K562 (cell line): ENCODE measurements around the gene TSHR.
"Not testable (repeated sequence)": the region's sequence is repeated elsewhere in the genome, so short reads cannot be mapped to it uniquely, and the experiment has no call there.

ENCODE experiments used
- ATF2 ChIP-seq: sonication (generic); formaldehyde crosslinking; IDR thresholded peaks from 2 replicates; pipeline ENCODE4 v1.8.1; 2022; ENCODE audit warnings: missing genetic modification reagents
- BACH1 ChIP-seq: fragments of 200-800 bp; sonication (Bioruptor generic); IDR thresholded peaks from 2 replicates; pipeline ENCODE4 v1.6.1; 2016; ENCODE audit warnings: missing genetic modification characterization, missing compliant biosample characterization
- CAMTA2 ChIP-seq: fragments of 250-450 bp; sonication (Bioruptor Pico); conservative IDR thresholded peaks from 2 replicates; pipeline ENCODE4 v1.5.1; 2022
- EZH2 ChIP-seq: IDR thresholded peaks from 2 replicates; pipeline ENCODE4 v1.6.1; 2012; ENCODE audit warnings: low read depth, mild to moderate bottlenecking, inconsistent platforms, low read length, borderline replicate concordance
- MTA3 ChIP-seq: fragments of 450-650 bp; formaldehyde crosslinking; IDR thresholded peaks from 2 replicates; pipeline ENCODE4 v1.6.1; 2017; ENCODE audit warnings: mild to moderate bottlenecking, borderline replicate concordance
- POLR2AphosphoS5 ChIP-seq: IDR thresholded peaks from 2 replicates; pipeline ENCODE4 v1.6.1; 2011; ENCODE audit warnings: mild to moderate bottlenecking, low read depth, low read length, moderate library complexity; ENCODE audit not compliant: control insufficient read depth, insufficient read depth
- POLR3A ChIP-seq: IDR thresholded peaks from 2 replicates; pipeline ENCODE4 v1.6.1; 2011; ENCODE audit warnings: borderline replicate concordance, mild to moderate bottlenecking, moderate library complexity; ENCODE audit not compliant: insufficient read length, insufficient read depth; ENCODE audit errors: extremely low read depth
- SFPQ ChIP-seq: fragments of 200-400 bp; formaldehyde crosslinking; IDR thresholded peaks from 2 replicates; pipeline ENCODE4 v1.6.1; 2017; ENCODE audit warnings: mild to moderate bottlenecking, low read depth, low read length, moderate library complexity
- SIN3A ChIP-seq, 2 experiments: fragments of 150-350 bp in 1 of 2; IDR thresholded peaks; 2 replicates each; pipeline ENCODE4 v1.6.1; 2011 to 2016; ENCODE audit warnings: borderline replicate concordance in 2 of 2, low read depth in 2 of 2, low read length in 2 of 2, mild to moderate bottlenecking in 2 of 2, moderate library complexity in 2 of 2; ENCODE audit not compliant: control insufficient read depth in 1 of 2
- TCF7 ChIP-seq: sonication (generic); IDR thresholded peaks from 2 replicates; pipeline ENCODE4 v1.6.1; 2016; ENCODE audit warnings: antibody characterized with exemption, borderline replicate concordance
- ZC3H8 ChIP-seq: fragments of 450-650 bp; IDR thresholded peaks from 2 replicates; pipeline ENCODE4 v1.6.1; 2017
- ZSCAN29 ChIP-seq: fragments of 450-650 bp; IDR thresholded peaks from 2 replicates; pipeline ENCODE4 v1.6.1; 2017
- TF ChIP-seq, protein P1 (sequence below), 3 experiments: IDR thresholded peaks in 2 of 3; conservative IDR thresholded peaks in 1 of 3; 2 replicates each; pipeline ENCODE4 v1.5.1; 2011 to 2012; ENCODE audit warnings: low read length in 3 of 3, mild to moderate bottlenecking in 3 of 3, control low read depth in 2 of 3, improper control_type of control experiment in 1 of 3, inconsistent platforms in 1 of 3, low read depth in 1 of 3, mixed read lengths in 1 of 3, moderate library complexity in 1 of 3; ENCODE audit not compliant: insufficient read depth in 2 of 3
- TF ChIP-seq, protein P2 (sequence below): sonication (generic); formaldehyde crosslinking; IDR thresholded peaks from 2 replicates; pipeline ENCODE4 v1.8.1; 2023; ENCODE audit warnings: missing genetic modification reagents, mild to moderate bottlenecking, borderline replicate concordance

DNA sequence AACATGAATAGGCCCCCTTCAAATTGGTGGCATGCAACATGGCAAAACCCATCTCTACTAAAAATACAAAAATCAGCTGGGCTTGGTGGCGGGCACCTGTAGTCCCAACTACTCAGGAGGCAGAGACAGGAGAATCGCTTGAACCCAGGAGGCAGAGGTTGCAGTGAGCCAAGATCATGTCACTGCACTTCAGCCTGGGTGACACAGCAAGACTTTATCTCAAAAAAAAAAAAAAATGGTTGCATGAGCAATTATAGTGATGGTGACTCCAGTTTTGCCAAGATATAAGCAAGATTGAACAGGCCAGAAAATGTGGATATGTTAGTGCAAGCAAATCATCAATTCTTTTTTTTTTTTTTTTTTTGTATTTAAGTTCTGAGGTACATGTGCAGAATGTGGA is 63.7 kb downstream of the TSHR start:
- not testable (repeated sequence) for TF ChIP-seq POLR2AphosphoS5; CAMTA2 (CRISPR knock-in tag); EZH2; ZSCAN29; MTA3; SFPQ; ATF2; BACH1 (tag); POLR3A; SIN3A (IDR thresholded peaks at IDR 0.05; ENCODE audit: borderline replicate concordance in 2 of 2, control insufficient read depth in 1 of 2, low read depth in 2 of 2, low read length in 2 of 2); ZC3H8; TCF7
- TF ChIP-seq, protein P1, sequence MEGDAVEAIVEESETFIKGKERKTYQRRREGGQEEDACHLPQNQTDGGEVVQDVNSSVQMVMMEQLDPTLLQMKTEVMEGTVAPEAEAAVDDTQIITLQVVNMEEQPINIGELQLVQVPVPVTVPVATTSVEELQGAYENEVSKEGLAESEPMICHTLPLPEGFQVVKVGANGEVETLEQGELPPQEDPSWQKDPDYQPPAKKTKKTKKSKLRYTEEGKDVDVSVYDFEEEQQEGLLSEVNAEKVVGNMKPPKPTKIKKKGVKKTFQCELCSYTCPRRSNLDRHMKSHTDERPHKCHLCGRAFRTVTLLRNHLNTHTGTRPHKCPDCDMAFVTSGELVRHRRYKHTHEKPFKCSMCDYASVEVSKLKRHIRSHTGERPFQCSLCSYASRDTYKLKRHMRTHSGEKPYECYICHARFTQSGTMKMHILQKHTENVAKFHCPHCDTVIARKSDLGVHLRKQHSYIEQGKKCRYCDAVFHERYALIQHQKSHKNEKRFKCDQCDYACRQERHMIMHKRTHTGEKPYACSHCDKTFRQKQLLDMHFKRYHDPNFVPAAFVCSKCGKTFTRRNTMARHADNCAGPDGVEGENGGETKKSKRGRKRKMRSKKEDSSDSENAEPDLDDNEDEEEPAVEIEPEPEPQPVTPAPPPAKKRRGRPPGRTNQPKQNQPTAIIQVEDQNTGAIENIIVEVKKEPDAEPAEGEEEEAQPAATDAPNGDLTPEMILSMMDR (IDR thresholded peaks at IDR 0.05 in 2 of 3, conservative IDR thresholded peaks at IDR 0.05 in 1 of 3; ENCODE audit: insufficient read depth in 2 of 3, low read depth in 1 of 3, low read length in 3 of 3), result not testable (repeated sequence)
- TF ChIP-seq, protein P2, sequence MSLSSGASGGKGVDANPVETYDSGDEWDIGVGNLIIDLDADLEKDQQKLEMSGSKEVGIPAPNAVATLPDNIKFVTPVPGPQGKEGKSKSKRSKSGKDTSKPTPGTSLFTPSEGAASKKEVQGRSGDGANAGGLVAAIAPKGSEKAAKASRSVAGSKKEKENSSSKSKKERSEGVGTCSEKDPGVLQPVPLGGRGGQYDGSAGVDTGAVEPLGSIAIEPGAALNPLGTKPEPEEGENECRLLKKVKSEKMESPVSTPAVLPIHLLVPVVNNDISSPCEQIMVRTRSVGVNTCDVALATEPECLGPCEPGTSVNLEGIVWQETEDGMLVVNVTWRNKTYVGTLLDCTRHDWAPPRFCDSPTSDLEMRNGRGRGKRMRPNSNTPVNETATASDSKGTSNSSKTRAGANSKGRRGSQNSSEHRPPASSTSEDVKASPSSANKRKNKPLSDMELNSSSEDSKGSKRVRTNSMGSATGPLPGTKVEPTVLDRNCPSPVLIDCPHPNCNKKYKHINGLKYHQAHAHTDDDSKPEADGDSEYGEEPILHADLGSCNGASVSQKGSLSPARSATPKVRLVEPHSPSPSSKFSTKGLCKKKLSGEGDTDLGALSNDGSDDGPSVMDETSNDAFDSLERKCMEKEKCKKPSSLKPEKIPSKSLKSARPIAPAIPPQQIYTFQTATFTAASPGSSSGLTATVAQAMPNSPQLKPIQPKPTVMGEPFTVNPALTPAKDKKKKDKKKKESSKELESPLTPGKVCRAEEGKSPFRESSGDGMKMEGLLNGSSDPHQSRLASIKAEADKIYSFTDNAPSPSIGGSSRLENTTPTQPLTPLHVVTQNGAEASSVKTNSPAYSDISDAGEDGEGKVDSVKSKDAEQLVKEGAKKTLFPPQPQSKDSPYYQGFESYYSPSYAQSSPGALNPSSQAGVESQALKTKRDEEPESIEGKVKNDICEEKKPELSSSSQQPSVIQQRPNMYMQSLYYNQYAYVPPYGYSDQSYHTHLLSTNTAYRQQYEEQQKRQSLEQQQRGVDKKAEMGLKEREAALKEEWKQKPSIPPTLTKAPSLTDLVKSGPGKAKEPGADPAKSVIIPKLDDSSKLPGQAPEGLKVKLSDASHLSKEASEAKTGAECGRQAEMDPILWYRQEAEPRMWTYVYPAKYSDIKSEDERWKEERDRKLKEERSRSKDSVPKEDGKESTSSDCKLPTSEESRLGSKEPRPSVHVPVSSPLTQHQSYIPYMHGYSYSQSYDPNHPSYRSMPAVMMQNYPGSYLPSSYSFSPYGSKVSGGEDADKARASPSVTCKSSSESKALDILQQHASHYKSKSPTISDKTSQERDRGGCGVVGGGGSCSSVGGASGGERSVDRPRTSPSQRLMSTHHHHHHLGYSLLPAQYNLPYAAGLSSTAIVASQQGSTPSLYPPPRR (CRISPR knock-in tag), result not testable (repeated sequence)
